GM19372 (cell line): ENCODE measurements around the gene ANKRD16.
"Not testable (repeated sequence)": the region's sequence is repeated elsewhere in the genome, so short reads cannot be mapped to it uniquely, and the experiment has no call there.

Source experiments
- ATAC-seq: cut with Tn5 transposase; IDR thresholded peaks from one replicate; pipeline ENCODE4 v1.9.1; 2021; ENCODE audit warnings: mild to moderate bottlenecking, low read depth, moderate library complexity; ENCODE audit not compliant: unreplicated experiment

ANKRD16 gene

GRCh38 chr10:5882961-5883360, 6.7 kb downstream of the ANKRD16 start:
- no peak for ATAC-seq

GRCh38 chr10:5877041-5877440, 12.7 kb downstream of the ANKRD16 start:
- not testable (repeated sequence) for ATAC-seq

- no peak for ATAC-seq
Measured at GRCh38 chr10:5876181-5876768, 13.4 kb downstream of the ANKRD16 start.

- ATAC-seq: peak; percentile 79
Measured at GRCh38 chr10:5873515-5873995, 16.1 kb downstream of the ANKRD16 start.

GRCh38 chr10:5871596-5871995, 18.1 kb downstream of the ANKRD16 start:
- no peak for ATAC-seq

- ATAC-seq: no peak
Measured at GRCh38 chr10:5869156-5869555, 20.5 kb downstream of the ANKRD16 start.

- not testable (repeated sequence) for ATAC-seq
Measured at GRCh38 chr10:5868383-5868782, 21.3 kb downstream of the ANKRD16 start.

GRCh38 chr10:5867091-5867615, 22.5 kb downstream of the ANKRD16 start:
- ATAC-seq: not testable (repeated sequence)

GRCh38 chr10:5866451-5867081, 23.1 kb downstream of the ANKRD16 start:
- ATAC-seq: not testable (repeated sequence)

GRCh38 chr10:5862981-5863685, 26.6 kb downstream of the ANKRD16 start:
- not testable (repeated sequence) for ATAC-seq

- ATAC-seq: peak; percentile 97
Measured at GRCh38 chr10:5862360-5862961, 27.2 kb downstream of the ANKRD16 start.

GRCh38 chr10:5860066-5860465, 29.6 kb downstream of the ANKRD16 start:
- ATAC-seq: no peak

GRCh38 chr10:5858811-5859210, 30.9 kb downstream of the ANKRD16 start:
- ATAC-seq: no peak

GRCh38 chr10:5856701-5857004, 33.0 kb downstream of the ANKRD16 start:
- no peak for ATAC-seq

- no peak for ATAC-seq
Measured at GRCh38 chr10:5855979-5856700, 33.6 kb downstream of the ANKRD16 start.

GRCh38 chr10:5854131-5854475, 35.6 kb downstream of the ANKRD16 start:
- no peak for ATAC-seq

GRCh38 chr10:5846667-5847066, 43.0 kb downstream of the ANKRD16 start:
- not testable (repeated sequence) for ATAC-seq

- ATAC-seq: no peak
Measured at GRCh38 chr10:5844345-5845055, 45.2 kb downstream of the ANKRD16 start.

GRCh38 chr10:5843686-5844344, 45.9 kb downstream of the ANKRD16 start:
- ATAC-seq: no peak
